ENCODE results near the gene CHFR. TPM values are rescaled to one million over a fixed set of nuclear protein-coding genes. Genes with fewer than 3 reads are reported as not detected.
"Not testable (repeated sequence)": the region's sequence is repeated elsewhere in the genome, so short reads cannot be mapped to it uniquely, and the experiment has no call there.

Gene CHFR
- total and polyA plus RNA-seq, 4 donors = 7.0 to 23.4 (median 14.6) TPM

GRCh38 chr12:132837693-132838409 is 49.6 kb downstream of the CHFR start:
- H3K36me3 ChIP-seq (ENCODE audit: control insufficient read depth in 4 of 4, insufficient read depth in 3 of 4, low read depth in 1 of 4, low read length in 3 of 4) = peaks cover 4 to 44% (median 18%) of the 10 kb centered on the region in 4 donors
- 85% methylated on average over 27 of the region's 27 CpGs for WGBS
- no peak for TF ChIP-seq FOXA2 (IDR thresholded peaks at IDR 0.05)
- no peak for TF ChIP-seq SP1 (IDR thresholded peaks at IDR 0.05)
- no peak for DNase-seq (ENCODE audit: low spot score)
- H3K4me3 ChIP-seq (ENCODE audit: low read depth in 1 of 3, low read length in 3 of 3) = no peak overlapping the region
- no peak overlapping the region for H3K27ac ChIP-seq (ENCODE audit: low read depth in 1 of 2, low read length in 2 of 2)
- H3K27me3 ChIP-seq (ENCODE audit: control insufficient read depth in 4 of 4, insufficient read depth in 4 of 4, low read length in 3 of 4) = no peaks in the 10 kb centered on the region
- H3K9ac ChIP-seq (ENCODE audit: low read depth in 1 of 2, low read length in 2 of 2) = no peak overlapping the region
- no peaks in the 10 kb centered on the region for H3K9me3 ChIP-seq (ENCODE audit: control insufficient read depth in 4 of 4, low read length in 3 of 4)
- H3K4me1 ChIP-seq (ENCODE audit: control insufficient read depth in 4 of 4, insufficient read depth in 4 of 4, low read length in 3 of 4) = no peaks in the 10 kb centered on the region

DNA sequence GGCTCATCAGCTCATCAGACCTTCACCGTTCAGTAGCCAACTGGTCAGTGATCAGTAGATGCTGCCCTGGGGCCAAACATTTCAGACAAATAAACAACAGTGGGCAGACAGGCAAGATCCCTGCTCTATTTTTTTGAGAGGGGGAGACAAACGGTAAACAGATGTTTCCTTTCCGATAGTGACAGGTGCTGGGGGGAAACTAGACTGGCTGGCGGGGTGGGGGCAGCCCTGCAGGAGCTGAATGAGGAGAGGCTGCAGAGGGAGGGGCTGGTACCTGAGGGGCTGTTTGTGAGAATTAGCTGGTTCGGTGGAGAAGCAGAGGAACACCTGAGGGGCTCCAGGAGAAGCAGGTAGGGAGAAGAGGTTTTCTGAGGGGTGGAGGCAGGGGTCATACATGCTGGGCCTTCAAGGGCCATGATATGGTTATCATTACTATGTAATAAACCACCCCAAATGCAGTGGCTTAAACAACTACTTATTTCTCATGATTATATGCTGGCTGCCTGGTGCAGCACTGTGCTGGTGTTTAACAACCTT is 50.5 kb downstream of the CHFR start:
- H3K36me3 ChIP-seq (ENCODE audit: control insufficient read depth in 4 of 4, insufficient read depth in 3 of 4, low read depth in 1 of 4, low read length in 3 of 4) = peaks cover 4 to 34% (median 14%) of the 10 kb centered on the region in 4 donors
- WGBS = 86% methylated on average over 5 of the region's 5 CpGs
- TF ChIP-seq CTCF (IDR thresholded peaks at IDR 0.05; ENCODE audit: low read depth, low read length, missing input control) (no peak), JUND (IDR thresholded peaks at IDR 0.05) (no peak), EGR1 (IDR thresholded peaks at IDR 0.05; ENCODE audit: low read depth in 2 of 2) (no peak), MAX (IDR thresholded peaks at IDR 0.05) (no peak), FOXA2 (IDR thresholded peaks at IDR 0.05) (no peak), RAD21 (IDR thresholded peaks at IDR 0.05) (no peak), HNF4A (conservative IDR thresholded peaks at IDR 0.05) (no peak), REST (IDR thresholded peaks at IDR 0.05) (no peak), TAF1 (conservative IDR thresholded peaks at IDR 0.05) (no peak), FOXA1 (IDR thresholded peaks at IDR 0.05) (no peak), RXRA (IDR thresholded peaks at IDR 0.05) (no peak), ZBTB33 (IDR thresholded peaks at IDR 0.05) (no peak), ATF3 (IDR thresholded peaks at IDR 0.05) (no peak), HNF4G (IDR thresholded peaks at IDR 0.05) (no peak), GABPA (IDR thresholded peaks at IDR 0.05 in 1 of 2, conservative IDR thresholded peaks at IDR 0.05 in 1 of 2) (no peak), NR2F2 (IDR thresholded peaks at IDR 0.05) (no peak), SP1 (IDR thresholded peaks at IDR 0.05) (no peak), YY1 (IDR thresholded peaks at IDR 0.05) (no peak)

GRCh38 chr12:132836230-132836629 is 51.2 kb downstream of the CHFR start:
- H3K27ac ChIP-seq (ENCODE audit: low read depth in 1 of 2, low read length in 2 of 2); H3K4me3 ChIP-seq (ENCODE audit: low read depth in 1 of 3, low read length in 3 of 3): not testable (repeated sequence)
- WGBS = 96% methylated on average over 30 of the region's 30 CpGs

More for the DNA sequence above, 50.5 kb downstream of the CHFR start:
- H3K4me3 ChIP-seq (ENCODE audit: low read depth in 1 of 3, low read length in 3 of 3) = no peak overlapping the region
- DNase-seq (ENCODE audit: low spot score) = no peak
- H3K4me1 ChIP-seq (ENCODE audit: control insufficient read depth in 4 of 4, insufficient read depth in 4 of 4, low read length in 3 of 4) = no peaks in the 10 kb centered on the region
- no peaks in the 10 kb centered on the region for H3K27me3 ChIP-seq (ENCODE audit: control insufficient read depth in 4 of 4, insufficient read depth in 4 of 4, low read length in 3 of 4)
- no peak overlapping the region for H3K27ac ChIP-seq (ENCODE audit: low read depth in 1 of 2, low read length in 2 of 2)
- no peaks in the 10 kb centered on the region for H3K9me3 ChIP-seq (ENCODE audit: control insufficient read depth in 4 of 4, low read length in 3 of 4)
- H3K9ac ChIP-seq (ENCODE audit: low read depth in 1 of 2, low read length in 2 of 2) = no peak overlapping the region

More at GRCh38 chr12:132836230-132836629, 51.2 kb downstream of the CHFR start:
- not testable (repeated sequence) for H3K27me3 ChIP-seq (ENCODE audit: control insufficient read depth in 4 of 4, insufficient read depth in 4 of 4, low read length in 3 of 4); H3K4me1 ChIP-seq (ENCODE audit: control insufficient read depth in 4 of 4, insufficient read depth in 4 of 4, low read length in 3 of 4); DNase-seq (ENCODE audit: low spot score); H3K9ac ChIP-seq (ENCODE audit: low read depth in 1 of 2, low read length in 2 of 2); H3K9me3 ChIP-seq (ENCODE audit: control insufficient read depth in 4 of 4, low read length in 3 of 4)
- peaks cover under 1 to 30% (median 11%) of the 10 kb centered on the region in 4 donors for H3K36me3 ChIP-seq (ENCODE audit: control insufficient read depth in 4 of 4, insufficient read depth in 3 of 4, low read depth in 1 of 4, low read length in 3 of 4)
